ENCODE results near the gene FHOD3. TPM values are rescaled to one million over a fixed set of nuclear protein-coding genes. Genes with fewer than 3 reads are reported as not detected.

The FHOD3 gene
- total RNA-seq, 1 experiment from 2014 or later = 0.34 TPM

DNA sequence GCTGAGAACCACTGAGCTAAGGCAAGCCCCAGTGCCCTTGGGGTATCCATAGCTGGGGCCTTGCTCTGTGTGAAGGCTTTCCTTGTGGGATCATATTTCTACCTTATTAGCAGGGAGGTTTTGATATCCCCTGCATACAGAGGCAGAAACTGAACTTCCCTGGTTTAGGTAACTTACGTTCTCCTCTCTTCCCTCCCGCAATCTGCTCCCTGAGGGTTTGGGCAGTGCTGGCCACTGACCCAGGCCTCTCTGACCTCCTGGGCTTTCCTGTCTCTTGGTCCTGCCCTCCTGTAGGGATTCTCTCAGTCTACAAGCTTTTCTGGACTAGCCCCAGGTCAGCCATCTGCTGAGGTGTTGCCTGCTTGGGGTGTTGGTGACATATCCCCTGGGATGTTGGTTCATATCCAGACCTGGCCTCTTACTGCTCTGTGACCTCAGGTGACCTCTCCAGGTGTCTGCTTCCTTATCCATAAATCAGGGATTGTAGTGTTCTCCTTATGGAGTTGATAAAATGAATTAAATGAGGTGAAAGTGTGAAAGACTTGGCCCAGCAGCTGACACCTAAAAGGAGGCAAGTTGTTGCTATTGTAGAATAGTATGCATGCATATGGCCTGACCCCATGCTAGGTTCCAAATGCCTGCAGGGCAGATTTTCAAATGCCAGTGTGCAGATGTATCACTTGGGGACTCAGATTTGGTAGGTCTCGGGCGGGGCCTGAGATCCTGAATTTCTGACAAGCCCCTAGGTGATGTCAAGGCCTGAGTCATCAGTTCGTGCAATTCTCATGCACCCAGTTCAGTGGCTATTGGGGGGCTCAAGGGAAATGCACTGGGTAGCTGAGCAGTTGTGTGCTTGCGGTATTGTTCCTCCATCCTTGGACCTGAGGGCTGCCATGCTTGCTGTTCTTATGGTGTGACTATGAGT lies 106.6 kb downstream of the FHOD3 start:
- BruUV-seq (replicated peaks) = no TSS peak
- Histone ChIP-seq H3K27me3 (replicated peaks; ENCODE audit: insufficient read depth, low read depth, low read length, poor library complexity) (no peaks in the 10 kb centered on the region), H3K27ac (ENCODE audit: low read depth, low read length, poor library complexity, severe bottlenecking) (no peak overlapping the region), H3K36me3 (ENCODE audit: insufficient read depth, low read length, poor library complexity, severe bottlenecking) (no peaks in the 10 kb centered on the region), H3K4me3 (ENCODE audit: low read depth, low read length, poor library complexity, severe bottlenecking) (no peak overlapping the region), H3K4me1 (ENCODE audit: insufficient read depth, low read length, poor library complexity, severe bottlenecking) (no peaks in the 10 kb centered on the region), H3K9me3 (ENCODE audit: low read depth, low read length, poor library complexity, severe bottlenecking) (no peaks in the 10 kb centered on the region)
- intact Hi-C loops (cut with micrococcal nuclease; ENCODE audit: unreplicated experiment) = no loop called here
- ChIA-PET CTCF (no interaction called here), POLR2A (ENCODE audit: low non-redundant PET) (no interaction called here)
- DNase-seq (ENCODE audit: low spot score) = no peak
- TF ChIP-seq EZH2 (IDR thresholded peaks at IDR 0.05; ENCODE audit: borderline replicate concordance, low read depth, low read length, poor library complexity, severe bottlenecking) = no peak
- TF ChIP-seq, protein P1, sequence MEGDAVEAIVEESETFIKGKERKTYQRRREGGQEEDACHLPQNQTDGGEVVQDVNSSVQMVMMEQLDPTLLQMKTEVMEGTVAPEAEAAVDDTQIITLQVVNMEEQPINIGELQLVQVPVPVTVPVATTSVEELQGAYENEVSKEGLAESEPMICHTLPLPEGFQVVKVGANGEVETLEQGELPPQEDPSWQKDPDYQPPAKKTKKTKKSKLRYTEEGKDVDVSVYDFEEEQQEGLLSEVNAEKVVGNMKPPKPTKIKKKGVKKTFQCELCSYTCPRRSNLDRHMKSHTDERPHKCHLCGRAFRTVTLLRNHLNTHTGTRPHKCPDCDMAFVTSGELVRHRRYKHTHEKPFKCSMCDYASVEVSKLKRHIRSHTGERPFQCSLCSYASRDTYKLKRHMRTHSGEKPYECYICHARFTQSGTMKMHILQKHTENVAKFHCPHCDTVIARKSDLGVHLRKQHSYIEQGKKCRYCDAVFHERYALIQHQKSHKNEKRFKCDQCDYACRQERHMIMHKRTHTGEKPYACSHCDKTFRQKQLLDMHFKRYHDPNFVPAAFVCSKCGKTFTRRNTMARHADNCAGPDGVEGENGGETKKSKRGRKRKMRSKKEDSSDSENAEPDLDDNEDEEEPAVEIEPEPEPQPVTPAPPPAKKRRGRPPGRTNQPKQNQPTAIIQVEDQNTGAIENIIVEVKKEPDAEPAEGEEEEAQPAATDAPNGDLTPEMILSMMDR (conservative IDR thresholded peaks at IDR 0.05; ENCODE audit: low read depth, low read length) = no peak

DNA sequence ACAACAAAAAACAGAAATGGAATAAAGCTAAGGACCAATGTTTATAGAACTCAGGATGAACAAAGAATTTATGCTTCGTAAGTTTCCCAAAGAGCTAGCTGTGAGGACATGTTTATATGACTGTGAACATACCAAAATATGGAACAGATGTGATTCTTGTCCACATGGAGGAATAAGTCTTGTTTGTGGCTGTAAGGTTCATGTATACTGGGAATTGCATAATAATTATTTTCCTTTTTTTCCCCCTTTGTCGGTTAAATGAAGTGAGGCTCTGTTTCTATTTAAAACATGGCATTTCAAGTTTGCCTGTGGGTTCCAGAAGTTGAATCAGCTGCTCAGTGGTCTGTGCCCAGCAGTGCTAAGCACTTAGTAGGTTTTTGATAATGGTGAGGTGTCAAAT lies 108.1 kb downstream of the FHOD3 start:
- Histone ChIP-seq H3K27me3 (replicated peaks; ENCODE audit: insufficient read depth, low read depth, low read length, poor library complexity) (no peaks in the 10 kb centered on the region), H3K27ac (ENCODE audit: low read depth, low read length, poor library complexity, severe bottlenecking) (no peak overlapping the region), H3K4me1 (ENCODE audit: insufficient read depth, low read length, poor library complexity, severe bottlenecking) (no peaks in the 10 kb centered on the region), H3K36me3 (ENCODE audit: insufficient read depth, low read length, poor library complexity, severe bottlenecking) (no peaks in the 10 kb centered on the region), H3K9me3 (ENCODE audit: low read depth, low read length, poor library complexity, severe bottlenecking) (no peaks in the 10 kb centered on the region), H3K4me3 (ENCODE audit: low read depth, low read length, poor library complexity, severe bottlenecking) (no peak overlapping the region)
- DNase-seq (ENCODE audit: low spot score) = no peak
- ChIA-PET CTCF (no interaction called here), POLR2A (ENCODE audit: low non-redundant PET) (interaction anchor here (0.7 kb wide), 1 partner anchor 15 kb away, joined by 4 read pairs; no protein-coding TSS in a partner anchor)
- no peak for TF ChIP-seq EZH2 (IDR thresholded peaks at IDR 0.05; ENCODE audit: borderline replicate concordance, low read depth, low read length, poor library complexity, severe bottlenecking)
- TF ChIP-seq, protein P1 (conservative IDR thresholded peaks at IDR 0.05; ENCODE audit: low read depth, low read length) = no peak
- intact Hi-C loops (cut with micrococcal nuclease; ENCODE audit: unreplicated experiment) = no loop called here
- no TSS peak for BruUV-seq (replicated peaks)

DNA sequence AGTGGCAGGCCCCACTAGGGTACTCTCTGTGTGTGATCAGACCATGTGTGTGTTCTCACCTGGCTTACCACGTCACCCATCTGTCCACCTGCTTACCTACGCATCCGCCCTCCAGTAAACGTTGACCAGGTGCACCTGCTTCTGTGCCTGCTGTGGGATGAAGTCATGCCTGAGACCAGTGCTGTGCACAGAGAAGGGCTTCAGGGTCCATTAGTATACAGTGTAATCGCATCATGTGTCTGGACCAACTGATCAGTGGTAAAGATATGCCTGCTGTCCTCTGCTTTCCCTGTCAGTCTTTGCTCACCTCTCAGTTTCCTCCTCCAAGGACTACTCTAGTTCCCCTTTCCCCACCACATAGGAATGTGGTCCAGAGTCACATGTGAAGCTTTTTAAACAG lies 109.3 kb downstream of the FHOD3 start:
- BruUV-seq (replicated peaks) = no TSS peak
- CTCF ChIA-PET = no interaction called here
- TF ChIP-seq EZH2 (IDR thresholded peaks at IDR 0.05; ENCODE audit: borderline replicate concordance, low read depth, low read length, poor library complexity, severe bottlenecking) = no peak
- TF ChIP-seq, protein P1 (conservative IDR thresholded peaks at IDR 0.05; ENCODE audit: low read depth, low read length) = no peak
- POLR2A ChIA-PET (ENCODE audit: low non-redundant PET) = no interaction called here
- no peaks in the 10 kb centered on the region for H3K9me3 ChIP-seq (ENCODE audit: low read depth, low read length, poor library complexity, severe bottlenecking)
- intact Hi-C loops (cut with micrococcal nuclease; ENCODE audit: unreplicated experiment) = no loop called here
- H3K4me3 ChIP-seq (ENCODE audit: low read depth, low read length, poor library complexity, severe bottlenecking) = no peak overlapping the region
- H3K27me3 ChIP-seq (replicated peaks; ENCODE audit: insufficient read depth, low read depth, low read length, poor library complexity) = no peaks in the 10 kb centered on the region
- DNase-seq (ENCODE audit: low spot score) = no peak
- H3K4me1 ChIP-seq (ENCODE audit: insufficient read depth, low read length, poor library complexity, severe bottlenecking) = no peaks in the 10 kb centered on the region
- no peaks in the 10 kb centered on the region for H3K36me3 ChIP-seq (ENCODE audit: insufficient read depth, low read length, poor library complexity, severe bottlenecking)
- no peak overlapping the region for H3K27ac ChIP-seq (ENCODE audit: low read depth, low read length, poor library complexity, severe bottlenecking)

Data from A673 (cell line).